ENCODE data around the gene ZYX.

The ZYX gene

DNA sequence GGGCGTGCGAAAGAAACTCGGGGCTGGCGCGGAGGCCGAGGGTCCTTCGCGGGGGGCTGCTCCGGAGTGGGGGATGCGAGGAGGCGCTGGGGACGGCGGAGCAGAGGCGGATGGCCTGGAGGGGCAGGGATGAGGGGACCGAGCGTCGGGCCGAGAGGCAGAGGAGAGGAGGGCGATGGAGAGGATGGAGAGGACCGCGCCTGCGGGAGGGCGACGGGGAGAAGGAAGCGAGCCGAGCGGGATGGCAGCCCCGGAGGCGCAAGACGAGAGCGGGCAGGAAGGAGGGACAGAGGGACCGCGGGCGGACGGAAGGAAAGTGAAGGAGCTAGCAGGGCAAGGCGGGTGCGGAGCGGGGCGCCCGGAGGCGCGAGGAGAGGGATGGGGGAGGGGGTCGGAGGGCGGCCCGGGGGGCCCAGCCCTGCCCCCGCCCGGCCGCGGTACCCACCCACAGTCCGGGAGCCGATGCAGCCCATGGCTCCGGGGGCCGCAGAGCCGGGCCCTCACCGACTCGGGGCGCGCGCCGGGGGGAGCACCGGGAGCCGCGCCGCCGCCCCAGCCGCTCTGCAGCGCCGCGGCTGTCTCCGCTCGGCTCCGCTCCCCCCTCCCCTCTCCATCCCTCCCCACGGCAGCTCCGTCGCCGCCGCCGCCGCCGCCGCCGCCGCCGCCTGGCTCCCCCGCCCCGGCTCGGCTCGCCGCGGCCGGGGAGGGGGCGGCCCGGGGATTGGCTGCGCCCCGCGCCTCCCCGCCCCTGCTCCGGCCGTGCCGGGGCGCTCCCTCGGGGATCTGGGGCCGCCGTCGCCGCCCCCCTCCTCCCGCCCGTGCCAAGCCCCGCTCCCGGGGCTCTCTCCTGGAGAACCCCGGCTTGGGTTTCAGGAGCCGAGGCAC, 18.8 kb upstream of the ZYX start, which contains the start of gene FAM131B:
Gene FAM131B (minus strand): TSS at position 583 of the 885 bp plus-strand sequence. CDS start 110 bp downstream, at position 473.
- no peak for DNase-seq

DNA sequence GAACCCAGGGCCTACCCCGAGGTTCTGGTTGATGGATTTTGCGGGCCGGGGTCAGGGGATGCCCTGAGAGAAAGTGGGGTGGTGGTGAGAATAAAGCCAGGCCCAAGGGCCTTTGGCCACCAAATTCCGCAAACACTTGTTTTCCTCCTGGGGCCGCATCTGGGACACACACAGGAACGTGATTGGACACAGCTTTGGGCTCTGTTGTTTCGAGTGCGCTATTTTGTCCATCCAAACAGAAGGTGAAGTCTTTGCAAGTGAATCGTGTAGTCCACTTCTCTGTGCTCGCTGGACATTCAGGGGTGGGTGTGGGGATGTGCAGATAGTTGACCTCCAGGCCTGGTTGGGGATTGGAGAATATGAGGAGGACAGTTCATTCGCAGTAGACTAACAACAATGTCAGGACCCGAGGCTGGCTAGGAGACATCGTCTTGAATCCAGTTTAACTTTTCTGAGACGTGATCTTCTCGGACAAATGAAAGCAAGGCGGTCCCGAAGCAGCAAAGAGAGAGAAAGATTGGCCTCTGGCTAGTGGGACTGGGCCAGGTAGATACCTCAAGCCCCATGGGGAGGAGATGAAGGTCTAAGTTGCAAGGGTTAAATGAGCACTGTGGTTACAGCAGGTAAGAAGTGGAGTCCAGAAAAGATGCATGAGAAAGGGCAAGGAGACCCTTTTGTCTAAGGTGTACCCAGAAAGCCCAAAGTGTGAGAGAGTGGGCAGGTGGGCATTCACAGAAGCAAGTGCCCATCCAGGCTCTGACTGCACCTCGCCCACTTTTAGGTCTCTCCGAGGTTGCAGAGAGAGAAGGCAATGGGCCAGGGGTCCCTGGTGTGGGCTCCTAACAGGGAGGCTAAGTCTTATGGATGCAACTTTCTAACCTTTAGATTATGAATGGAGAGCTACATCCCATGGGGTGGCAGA, 17.9 kb upstream of the ZYX start:
- peak; percentile 38 for DNase-seq

DNA sequence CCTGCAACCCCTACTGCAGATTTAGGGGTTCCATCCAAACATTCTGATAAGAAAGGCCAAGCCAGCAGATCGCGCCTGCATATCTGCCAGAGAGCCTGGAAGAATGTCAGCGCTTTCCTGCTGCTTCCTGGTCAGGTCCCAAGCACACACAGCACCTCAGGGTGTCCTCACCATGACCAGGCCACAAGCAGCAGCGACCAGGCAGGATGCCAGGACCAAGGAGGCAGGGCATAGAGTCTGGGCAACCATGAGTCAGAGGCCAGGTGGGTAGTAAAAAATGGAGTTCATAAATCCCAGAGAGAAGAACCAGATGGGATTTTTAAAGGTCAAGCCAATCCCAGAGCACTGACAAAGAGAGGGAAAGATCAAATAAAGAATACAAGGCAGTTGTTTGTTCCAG, 13.2 kb upstream of the ZYX start:
- no peak for DNase-seq

DNA sequence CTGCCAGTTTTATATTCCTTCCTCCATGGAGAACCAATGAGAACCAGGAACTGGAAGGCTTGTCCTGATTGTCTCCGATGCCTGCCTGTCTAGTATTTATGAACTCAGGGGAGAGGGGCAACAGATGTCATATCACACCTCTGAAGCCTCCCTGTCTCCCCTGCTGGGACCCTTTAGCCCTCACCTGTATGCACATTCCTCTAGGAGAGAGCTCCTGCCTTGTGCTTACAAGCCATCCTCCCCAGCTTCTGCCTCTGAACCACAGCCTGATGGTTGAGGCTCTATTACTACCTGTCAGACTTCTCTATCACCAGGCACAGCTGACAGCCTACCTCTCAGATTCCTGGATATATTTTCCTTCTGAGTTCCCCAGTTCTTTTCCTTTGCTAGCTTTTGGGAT, 12.8 kb upstream of the ZYX start:
- no peak for DNase-seq

DNA sequence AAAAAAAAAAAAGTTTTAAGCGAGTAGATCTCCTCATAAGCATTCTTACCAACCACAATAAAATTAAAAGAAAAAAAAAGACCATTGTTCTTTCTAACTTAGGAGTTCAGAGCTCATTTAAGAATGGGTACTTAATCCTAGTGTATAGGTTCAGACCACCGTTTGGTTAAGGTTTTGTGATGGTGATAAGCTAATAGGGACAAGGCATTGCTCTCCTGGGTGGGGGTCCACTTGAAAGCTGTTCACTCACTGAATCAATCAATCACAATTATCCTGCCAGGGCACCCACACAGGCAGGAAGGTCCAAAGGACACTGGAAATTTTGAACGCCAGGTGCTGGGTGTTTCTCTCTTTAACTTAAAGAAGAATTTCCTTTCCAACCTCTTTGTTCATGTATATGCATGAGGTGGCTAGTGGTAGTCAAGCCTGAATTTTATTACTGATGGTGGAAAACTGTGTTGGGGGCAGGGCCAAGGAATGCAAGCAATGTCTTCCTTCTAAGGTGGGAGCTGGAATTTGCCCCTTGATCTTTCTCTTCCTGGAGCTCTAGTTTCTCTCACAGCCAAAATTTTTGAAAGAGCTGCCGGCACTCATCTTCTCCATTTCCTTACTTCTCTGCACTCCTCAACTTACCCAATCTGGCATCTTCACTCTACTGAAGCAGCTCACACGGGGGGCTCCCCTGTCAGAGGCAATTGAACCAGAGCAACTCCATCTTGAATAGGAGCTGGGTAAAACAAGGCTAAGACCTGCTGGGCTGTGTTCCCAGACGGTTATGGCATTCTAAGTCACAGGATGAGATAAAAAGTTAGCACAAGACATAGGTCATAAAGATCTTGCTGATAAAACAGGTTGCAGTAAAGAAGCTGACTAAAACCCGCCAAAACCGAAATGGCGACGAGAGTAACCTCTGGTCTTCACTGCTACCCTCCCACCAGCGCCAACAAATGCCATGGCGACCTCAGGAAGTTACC, 11.2 kb upstream of the ZYX start:
- no peak for DNase-seq

DNA sequence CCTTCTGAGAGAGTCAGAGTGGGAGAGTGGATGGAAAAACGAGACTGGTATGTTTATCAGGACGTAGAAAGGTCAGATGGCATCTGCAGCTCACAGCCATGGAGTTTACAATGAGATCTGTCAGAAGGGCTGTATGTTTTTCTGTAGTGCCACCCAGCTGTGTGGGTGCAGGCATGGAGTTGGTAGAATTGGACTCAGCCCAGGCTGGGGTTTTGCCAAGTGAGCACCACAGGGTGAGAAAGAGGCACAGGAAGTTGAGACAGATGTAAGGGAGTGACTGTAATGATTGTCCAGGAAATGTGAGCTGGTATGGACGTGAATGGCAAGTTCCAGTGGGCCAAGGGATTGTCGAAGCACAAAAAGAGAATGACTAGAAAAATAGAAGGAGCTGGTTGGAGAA, 9.1 kb upstream of the ZYX start:
- no peak for DNase-seq

DNA sequence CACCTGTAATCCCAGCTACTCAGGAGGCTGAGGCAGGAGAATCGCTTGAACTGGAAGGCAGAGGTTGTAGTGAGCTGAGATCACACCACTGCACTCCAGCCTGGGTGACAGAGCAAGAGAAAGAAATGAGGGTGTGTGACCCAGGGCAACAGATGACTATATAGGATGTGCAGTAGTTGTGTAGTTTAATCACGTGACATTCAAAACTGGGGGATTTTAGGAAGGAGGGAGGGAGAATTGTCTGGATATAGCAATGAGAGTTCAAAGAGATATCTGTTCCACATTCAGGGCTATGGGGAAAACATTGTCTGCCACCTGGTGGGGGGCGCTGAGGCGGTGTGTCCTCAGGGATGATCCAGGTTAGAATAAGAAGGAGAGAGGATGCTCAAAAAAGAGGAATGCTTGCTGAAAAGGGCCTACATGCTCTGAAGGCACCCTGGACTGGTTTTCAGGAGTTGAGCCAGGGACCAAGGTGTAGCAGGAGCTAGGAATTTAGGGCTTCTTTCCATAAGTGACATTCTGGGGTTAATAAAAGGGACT, 7.8 kb upstream of the ZYX start:
- no peak for DNase-seq

DNA sequence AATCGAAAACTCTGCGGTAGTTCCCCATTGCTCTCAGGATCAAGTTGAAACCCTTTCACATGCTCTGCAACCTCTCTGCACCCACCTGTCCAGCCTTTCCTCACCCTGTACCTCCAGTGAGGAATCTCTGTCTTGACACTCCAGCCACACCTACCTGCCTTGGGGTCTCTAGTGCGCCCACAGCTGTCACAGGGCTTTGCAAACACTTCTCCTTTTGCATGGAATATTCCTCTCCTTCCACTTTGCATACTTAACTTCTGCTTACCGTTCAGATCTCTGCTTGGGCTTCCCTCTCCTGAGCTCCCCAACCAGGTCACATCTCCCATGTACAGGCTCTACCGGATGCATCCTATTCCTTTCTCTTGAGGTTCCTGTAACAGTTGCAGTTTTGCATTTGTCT, 6.6 kb upstream of the ZYX start:
- DNase-seq = no peak

DNA sequence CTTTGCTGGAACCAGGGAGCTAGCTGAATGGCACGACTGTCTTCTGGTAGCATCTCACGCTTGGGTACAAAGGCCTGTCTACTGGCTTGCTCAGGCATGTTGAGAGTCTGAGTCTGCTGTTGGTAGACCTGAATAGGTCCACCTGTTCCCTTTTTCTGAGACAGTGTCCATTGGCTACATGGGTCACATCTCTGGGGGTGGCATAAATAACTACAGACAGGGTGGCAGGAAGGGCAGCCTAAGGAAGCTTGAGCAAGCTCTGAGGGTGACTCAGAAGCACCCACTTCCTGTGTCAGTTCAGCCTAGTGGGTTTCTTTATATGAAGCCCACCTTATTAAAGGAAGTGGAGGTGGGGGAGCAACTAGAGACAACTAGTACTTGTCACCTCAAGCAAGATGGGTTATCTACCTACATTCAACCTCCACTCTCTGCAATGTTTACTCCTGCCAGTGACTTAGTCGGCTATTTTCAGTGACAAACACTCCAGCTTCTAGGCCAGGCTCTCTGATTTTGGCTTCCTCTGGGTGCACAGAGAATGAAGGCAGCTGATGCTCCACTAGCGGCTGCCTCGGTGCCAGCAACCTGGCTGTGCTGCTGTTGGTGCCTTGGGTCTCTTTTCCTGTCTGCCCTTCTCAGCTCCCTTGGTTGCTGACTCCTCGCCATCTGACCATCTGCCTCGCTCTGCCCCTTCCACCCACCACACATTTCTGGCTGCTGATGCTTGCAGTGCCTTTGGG, 5.7 kb upstream of the ZYX start:
- no peak for DNase-seq

DNA sequence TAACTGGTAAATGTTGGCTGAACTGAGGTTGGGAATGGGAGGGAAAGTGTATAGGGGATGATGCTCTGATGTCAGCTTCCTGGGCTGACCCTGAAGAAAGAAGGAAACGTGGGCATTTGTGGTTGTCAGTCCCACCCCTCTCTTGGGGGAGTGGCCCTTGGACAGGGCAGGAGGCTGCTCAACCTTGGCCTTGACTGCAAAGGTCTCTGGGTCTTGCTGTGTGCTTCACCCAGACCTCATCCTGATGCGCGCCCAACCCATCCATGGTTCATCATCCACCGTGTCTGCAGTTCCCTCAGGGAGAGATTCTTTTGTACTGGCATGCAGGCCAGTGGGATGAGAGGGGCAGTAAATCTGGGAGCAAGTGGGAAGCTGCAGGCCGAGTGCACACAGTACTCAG, 4.7 kb upstream of the ZYX start:
- DNase-seq = no peak

DNA sequence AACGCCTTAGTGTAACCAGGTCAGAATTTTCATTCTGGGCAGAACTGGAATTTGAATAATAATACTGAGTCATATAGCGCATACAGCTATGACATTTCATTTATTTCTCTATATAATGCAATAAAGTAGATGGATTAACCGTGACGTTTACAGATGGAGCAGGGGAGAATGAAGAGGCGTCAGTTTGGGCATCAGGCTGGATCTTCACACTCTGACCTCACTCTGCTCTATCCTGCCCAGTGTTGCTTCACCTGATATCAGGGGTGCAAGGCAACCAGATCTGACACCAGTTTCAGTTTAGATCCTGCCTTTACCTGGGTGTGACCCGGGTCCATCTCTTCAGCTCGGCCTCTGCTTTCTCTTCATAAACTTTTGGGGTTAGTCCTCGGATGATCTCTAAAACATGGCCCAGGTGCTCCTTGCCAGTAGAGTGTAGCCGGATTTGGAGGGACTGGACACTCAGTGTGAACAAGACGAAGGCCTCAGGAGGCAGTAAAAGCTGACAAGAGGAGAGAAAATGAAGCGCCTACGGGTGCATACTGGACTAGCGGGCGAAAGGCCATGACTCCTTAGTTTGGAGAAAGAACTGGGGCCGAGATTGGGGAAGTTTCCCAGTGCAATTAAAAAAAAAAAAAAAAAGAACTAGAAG, 1.4 kb upstream of the ZYX start:
- DNase-seq = no peak

DNA sequence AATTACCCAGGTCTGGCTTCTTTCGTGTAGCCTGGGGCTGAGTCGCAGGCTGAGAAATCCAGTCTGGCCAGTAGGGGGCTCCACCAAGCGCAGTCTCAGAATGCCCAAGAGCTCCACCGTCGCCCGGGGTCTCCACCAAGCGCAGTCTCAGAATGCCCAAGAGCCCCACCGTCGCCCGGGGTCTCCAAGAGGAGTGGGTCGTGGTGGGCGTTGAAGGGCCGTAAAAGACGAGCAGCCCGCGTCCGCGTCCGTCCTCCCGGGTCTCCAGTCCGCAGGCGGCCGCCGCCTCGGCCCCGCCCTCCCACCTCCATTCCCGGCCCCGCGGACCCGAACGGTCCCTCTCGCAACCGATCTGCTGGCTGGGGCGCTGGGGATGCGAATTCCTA, 892 bp upstream of the ZYX start:
- peak; percentile 97 for DNase-seq

DNA sequence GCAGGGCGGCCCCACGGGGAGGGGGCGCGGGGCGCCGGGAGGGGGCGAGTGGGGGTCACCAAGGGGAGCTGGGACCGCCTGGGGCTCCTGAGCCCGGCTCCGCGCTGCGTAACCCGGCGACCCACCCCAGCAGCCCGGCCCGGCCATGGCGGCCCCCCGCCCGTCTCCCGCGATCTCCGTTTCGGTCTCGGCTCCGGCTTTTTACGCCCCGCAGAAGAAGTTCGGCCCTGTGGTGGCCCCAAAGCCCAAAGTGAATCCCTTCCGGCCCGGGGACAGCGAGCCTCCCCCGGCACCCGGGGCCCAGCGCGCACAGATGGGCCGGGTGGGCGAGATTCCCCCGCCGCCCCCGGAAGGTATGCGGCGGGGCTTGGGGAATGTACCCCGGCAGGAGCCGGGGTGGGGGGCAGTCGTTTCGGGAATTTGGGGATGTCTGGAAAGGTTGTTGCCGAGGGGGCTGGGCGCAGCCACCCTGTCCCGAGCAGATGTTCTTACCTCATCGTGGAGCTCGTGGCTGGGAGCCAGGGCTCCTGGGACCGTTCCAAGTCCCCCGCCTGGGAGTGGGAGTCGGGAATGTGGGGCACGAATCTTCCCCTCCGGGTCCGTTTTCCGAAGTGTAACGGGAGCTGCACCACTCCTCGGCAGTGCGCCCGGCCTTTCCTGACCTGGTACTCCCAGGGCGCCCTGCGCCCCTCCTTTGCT, 431 bp downstream of the ZYX start:
- DNase-seq = peak; percentile 75

DNA sequence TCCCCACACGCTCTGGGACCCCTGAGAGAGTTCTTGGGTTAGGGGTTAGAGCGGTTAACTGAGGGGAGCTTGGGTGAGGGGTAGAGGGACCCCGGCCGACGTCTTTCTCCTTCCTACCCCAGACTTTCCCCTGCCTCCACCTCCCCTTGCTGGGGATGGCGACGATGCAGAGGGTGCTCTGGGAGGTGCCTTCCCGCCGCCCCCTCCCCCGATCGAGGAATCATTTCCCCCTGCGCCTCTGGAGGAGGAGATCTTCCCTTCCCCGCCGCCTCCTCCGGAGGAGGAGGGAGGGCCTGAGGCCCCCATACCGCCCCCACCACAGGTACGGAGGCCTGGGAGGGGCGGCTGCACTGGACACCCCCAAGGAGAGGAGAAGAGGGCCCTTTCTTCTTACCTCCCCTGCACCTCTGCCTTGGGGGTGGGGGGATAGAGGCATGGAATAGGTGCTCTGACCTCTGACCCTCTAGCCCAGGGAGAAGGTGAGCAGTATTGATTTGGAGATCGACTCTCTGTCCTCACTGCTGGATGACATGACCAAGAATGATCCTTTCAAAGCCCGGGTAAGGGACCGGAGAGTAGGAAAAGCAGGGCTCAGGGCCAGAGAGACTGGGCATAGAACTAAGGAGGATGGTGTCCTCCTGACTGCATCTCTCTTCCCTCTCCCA, 1.1 kb downstream of the ZYX start:
- DNase-seq = no peak

DNA sequence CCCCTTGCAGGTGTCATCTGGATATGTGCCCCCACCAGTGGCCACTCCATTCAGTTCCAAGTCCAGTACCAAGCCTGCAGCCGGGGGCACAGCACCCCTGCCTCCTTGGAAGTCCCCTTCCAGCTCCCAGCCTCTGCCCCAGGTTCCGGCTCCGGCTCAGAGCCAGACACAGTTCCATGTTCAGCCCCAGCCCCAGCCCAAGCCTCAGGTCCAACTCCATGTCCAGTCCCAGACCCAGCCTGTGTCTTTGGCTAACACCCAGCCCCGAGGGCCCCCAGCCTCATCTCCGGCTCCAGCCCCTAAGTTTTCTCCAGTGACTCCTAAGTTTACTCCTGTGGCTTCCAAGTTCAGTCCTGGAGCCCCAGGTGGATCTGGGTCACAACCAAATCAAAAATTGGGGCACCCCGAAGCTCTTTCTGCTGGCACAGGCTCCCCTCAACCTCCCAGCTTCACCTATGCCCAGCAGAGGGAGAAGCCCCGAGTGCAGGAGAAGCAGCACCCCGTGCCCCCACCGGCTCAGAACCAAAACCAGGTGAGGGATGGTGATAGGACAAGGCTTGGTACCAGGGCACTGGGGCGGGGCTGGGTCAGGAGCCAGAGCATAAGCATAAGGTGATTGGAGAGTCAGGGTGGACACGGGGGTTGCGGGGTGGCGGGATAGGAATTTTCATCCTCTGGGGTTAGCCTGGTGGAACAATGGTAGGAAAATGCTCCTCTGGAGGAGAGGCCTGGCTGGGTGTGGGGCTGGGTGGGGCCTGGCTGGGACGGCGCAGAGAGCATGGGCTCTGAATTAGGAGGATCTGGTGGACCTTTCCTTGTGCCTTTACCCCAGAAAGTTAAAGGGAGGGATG, 1.9 kb downstream of the ZYX start:
- no peak for DNase-seq

DNA sequence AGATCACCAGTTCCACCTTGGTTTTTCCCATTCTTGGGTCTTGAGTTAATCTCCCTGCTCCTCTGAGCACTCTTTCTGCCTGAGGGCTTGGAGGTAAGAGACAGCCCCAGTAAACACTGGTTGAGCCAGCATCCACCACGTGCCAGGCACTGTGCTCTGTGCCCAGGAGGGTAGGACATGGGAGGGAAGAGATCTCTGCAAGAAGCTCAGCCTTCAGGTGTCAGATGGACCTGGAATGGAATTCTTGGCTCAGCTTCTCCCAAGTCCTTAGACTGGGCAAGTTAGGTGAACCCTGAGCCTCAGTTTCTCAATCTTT, 2.5 kb downstream of the ZYX start:
- no peak for DNase-seq

DNA sequence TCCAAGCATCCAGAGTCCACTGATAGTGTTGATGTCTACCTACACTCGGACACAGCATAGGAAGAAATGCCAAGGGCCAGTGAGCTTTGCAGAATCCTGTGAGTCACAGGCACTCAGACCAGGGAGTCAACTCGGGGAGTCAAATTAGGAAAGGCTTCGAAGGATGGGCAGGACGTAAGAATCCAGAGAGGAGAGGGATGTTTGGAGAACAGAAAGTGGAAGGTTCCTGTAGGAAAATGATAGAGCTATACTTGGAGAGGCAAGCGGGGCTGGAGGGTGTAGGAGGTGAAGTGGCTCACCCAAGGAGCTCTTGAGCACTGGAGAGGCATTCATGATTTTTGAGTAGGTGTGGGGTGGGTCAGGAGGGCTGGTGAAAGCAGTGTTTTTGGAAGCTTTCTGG, 3.0 kb downstream of the ZYX start:
- DNase-seq = no peak

All from right kidney (tissue), 1 donor.